ENCODE data around the gene CHAF1A. TPM values are rescaled to one million over a fixed set of nuclear protein-coding genes. Genes with fewer than 3 reads are reported as not detected.

CHAF1A gene
- total RNA-seq, 1 experiment from 2014 or later, result 16.7 TPM

DNA sequence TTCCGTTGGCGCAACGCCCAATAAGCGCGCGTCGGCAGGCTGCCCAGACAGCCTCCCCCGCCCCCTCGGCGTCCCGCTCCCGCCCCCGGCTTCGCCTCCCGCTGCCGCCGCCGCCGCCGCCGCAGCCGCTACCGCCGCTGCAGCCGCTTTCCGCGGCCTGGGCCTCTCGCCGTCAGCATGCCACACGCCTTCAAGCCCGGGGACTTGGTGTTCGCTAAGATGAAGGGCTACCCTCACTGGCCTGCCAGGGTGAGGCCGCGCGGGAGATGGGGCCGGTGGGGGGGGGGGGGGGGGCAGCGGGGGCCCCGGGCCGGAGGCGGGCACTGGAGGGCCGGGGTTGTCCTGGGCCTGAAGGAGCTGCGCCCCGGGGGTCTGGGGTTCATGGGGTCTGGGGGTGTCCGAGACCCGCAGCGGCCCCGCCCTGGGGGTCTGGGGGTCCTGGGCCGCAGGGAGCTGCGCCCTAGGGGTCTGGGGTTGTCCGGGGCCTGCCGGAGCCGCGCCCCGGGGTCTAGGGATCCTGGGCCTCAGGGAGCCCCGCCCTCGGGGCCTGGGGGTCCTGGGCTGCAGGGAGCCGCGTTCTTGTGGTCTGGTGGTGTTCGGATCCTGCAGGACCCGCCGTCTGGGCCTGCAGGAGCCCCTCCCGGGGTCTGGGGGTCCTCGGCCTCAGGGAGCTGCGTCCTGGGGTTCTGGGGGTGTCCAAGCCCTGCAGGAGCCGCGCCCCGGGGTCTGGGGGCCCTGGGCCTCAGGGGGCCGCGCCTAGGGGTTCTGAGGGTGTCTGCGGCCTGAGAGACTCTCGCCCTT lies 69.9 kb downstream of the CHAF1A start, which contains the start of gene HDGFL2:
Gene HDGFL2, plus strand, starts transcription at position 124 of the 801 bp plus-strand sequence. Its CDS starts 54 bp downstream, at position 178.
- no TSS peak for BruUV-seq (replicated peaks)
- Mint-ChIP-seq H3K36me3 (ENCODE audit: insufficient read depth, unreplicated experiment) (peaks cover 13% of the 10 kb centered on the region), H3K27me3 (ENCODE audit: insufficient read depth, unreplicated experiment) (no peaks in the 10 kb centered on the region), H3K9me3 (ENCODE audit: unreplicated experiment) (no peaks in the 10 kb centered on the region), H3K4me3 (ENCODE audit: unreplicated experiment) (no peak within 1 kb of the TSS), H3K27ac (ENCODE audit: low read depth, unreplicated experiment) (peak within 1 kb of the TSS; percentile 64), H3K4me1 (ENCODE audit: insufficient read depth, unreplicated experiment) (peaks cover 20% of the 10 kb centered on the region)
- ChIA-PET POLR2A (interaction anchor here (0.5 to 7.6 kb wide), 12 partner anchors 10 to 466 kb away, joined by 3 to 67 read pairs (median 4); partner anchors contain the start of genes CHAF1A, TICAM1, UBXN6 and YJU2), CTCF (interaction anchor here (1.2 to 1.5 kb wide), 2 partner anchors 51 to 120 kb away, joined by 3 read pairs; no protein-coding TSS in a partner anchor)
- TF ChIP-seq, protein P1, sequence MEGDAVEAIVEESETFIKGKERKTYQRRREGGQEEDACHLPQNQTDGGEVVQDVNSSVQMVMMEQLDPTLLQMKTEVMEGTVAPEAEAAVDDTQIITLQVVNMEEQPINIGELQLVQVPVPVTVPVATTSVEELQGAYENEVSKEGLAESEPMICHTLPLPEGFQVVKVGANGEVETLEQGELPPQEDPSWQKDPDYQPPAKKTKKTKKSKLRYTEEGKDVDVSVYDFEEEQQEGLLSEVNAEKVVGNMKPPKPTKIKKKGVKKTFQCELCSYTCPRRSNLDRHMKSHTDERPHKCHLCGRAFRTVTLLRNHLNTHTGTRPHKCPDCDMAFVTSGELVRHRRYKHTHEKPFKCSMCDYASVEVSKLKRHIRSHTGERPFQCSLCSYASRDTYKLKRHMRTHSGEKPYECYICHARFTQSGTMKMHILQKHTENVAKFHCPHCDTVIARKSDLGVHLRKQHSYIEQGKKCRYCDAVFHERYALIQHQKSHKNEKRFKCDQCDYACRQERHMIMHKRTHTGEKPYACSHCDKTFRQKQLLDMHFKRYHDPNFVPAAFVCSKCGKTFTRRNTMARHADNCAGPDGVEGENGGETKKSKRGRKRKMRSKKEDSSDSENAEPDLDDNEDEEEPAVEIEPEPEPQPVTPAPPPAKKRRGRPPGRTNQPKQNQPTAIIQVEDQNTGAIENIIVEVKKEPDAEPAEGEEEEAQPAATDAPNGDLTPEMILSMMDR (IDR thresholded peaks at IDR 0.05; ENCODE audit: unreplicated experiment), result no peak
- intact Hi-C loops (cut with micrococcal nuclease), result no loop called here
- DNase-seq (ENCODE audit: unreplicated experiment), result no peak

DNA sequence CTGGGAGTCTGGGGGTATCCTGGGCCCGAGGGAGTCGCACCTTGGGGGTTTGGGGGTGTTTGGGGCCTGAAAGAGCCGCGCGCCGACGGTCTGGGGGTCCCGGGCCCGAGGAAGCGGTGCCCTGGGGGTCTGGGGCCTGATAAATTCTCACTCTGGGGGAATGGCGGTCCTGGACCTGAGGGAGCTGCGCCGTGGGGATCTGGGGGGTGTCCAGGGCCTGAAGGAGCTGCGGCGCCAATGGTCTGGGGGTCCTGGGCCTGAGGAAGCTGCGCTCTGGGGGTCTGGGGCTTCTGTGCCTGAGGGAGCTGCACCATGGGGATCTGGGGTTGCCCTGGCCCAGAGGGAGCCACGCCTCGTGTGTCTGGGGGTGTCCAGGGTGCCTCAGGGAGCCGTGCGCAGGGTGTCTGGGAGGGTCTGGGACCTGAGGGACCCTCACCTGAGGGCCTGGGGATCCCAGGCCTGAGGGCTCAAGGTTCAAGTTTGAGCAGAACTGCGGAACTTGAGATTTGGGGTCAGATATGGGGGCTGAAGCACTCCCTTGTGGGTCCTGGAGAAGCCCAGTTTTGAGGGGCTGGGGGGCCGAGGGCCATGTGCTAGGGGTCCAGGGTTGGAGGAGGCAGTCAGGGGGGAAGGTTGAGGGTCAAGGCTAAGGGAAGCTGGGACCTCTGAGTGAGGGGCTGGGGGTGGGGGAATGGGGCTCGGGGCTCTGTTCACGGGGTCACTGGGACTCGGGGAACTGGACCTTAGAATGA lies 70.7 kb downstream of the CHAF1A start:
- Mint-ChIP-seq H3K4me1 (ENCODE audit: insufficient read depth, unreplicated experiment) (peaks cover 20% of the 10 kb centered on the region), H3K27me3 (ENCODE audit: insufficient read depth, unreplicated experiment) (no peaks in the 10 kb centered on the region), H3K4me3 (ENCODE audit: unreplicated experiment) (no peak overlapping the region), H3K36me3 (ENCODE audit: insufficient read depth, unreplicated experiment) (peaks cover 22% of the 10 kb centered on the region), H3K9me3 (ENCODE audit: unreplicated experiment) (no peaks in the 10 kb centered on the region), H3K27ac (ENCODE audit: low read depth, unreplicated experiment) (peak overlapping the region; percentile 64)
- CTCF ChIA-PET, result interaction anchor here (0.7 to 1.4 kb wide), 3 partner anchors 52 to 97 kb away, joined by 3 to 4 read pairs (median 3); no protein-coding TSS in a partner anchor
- BruUV-seq (replicated peaks), result no TSS peak
- POLR2A ChIA-PET, result interaction anchor here (0.6 to 7.6 kb wide), 4 partner anchors 16 to 130 kb away, joined by 3 to 67 read pairs (median 4); partner anchors contain the start of gene UBXN6
- TF ChIP-seq, protein P1 (IDR thresholded peaks at IDR 0.05; ENCODE audit: unreplicated experiment), result no peak
- DNase-seq (ENCODE audit: unreplicated experiment), result no peak
- intact Hi-C loops (cut with micrococcal nuclease), result no loop called here

DNA sequence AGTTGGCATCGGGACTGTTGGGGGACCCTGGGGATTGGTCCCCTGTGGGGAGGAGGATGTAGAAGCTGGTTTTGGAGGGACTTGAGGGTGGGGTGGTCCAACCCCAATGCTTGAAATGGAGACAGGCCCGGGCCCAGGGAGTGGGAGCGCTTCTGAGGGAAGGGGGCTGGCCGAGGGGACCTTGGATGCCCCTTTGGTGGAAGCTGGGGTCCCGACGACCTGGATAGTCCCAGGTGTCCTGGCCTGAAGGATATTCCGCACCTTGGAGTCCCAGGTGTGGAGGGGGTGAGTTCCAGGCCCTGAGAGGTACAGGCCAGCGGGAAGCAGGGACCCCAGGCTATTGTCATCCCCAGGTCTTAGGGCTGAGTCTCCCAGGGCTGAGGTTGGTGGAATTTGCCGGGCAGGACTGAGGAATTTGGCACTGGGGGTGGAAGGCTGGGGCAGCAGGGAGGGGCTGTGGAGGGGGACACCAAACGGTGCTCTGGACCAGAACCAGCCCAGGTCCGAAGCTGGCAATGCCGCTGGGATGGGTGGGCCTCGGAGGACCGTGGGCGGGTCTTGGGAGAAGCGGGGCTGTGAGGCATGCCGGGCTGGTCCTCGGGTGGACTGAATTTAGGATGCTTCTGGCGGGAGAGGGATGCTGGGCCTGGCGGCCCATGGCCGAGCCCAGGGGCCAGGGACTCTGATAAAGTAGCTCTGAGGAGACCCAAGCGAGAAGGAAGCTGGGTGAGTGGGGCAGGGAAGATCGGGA lies 71.5 kb downstream of the CHAF1A start:
- POLR2A ChIA-PET, result interaction anchor here (0.9 to 7.6 kb wide), 3 partner anchors 9 to 131 kb away, joined by 3 to 67 read pairs (median 6); partner anchors contain the start of gene UBXN6
- peak overlapping the region; percentile 52 for H3K27ac Mint-ChIP-seq (ENCODE audit: low read depth, unreplicated experiment)
- no peak overlapping the region for H3K4me3 Mint-ChIP-seq (ENCODE audit: unreplicated experiment)
- intact Hi-C loops (cut with micrococcal nuclease), result no loop called here
- no peaks in the 10 kb centered on the region for H3K27me3 Mint-ChIP-seq (ENCODE audit: insufficient read depth, unreplicated experiment)
- H3K9me3 Mint-ChIP-seq (ENCODE audit: unreplicated experiment), result no peaks in the 10 kb centered on the region
- peaks cover 29% of the 10 kb centered on the region for H3K36me3 Mint-ChIP-seq (ENCODE audit: insufficient read depth, unreplicated experiment)
- DNase-seq (ENCODE audit: unreplicated experiment), result no peak
- CTCF ChIA-PET, result interaction anchor here (0.6 to 1.4 kb wide), 4 partner anchors 51 to 97 kb away, joined by 3 to 5 read pairs (median 4); no protein-coding TSS in a partner anchor
- H3K4me1 Mint-ChIP-seq (ENCODE audit: insufficient read depth, unreplicated experiment), result peaks cover 20% of the 10 kb centered on the region
- no TSS peak for BruUV-seq (replicated peaks)
- TF ChIP-seq, protein P1 (IDR thresholded peaks at IDR 0.05; ENCODE audit: unreplicated experiment), result no peak
